Neural cell (in vitro differentiated cells): ENCODE results near the gene DPP7. TPM values are rescaled to one million over a fixed set of nuclear protein-coding genes. Genes with fewer than 3 reads are reported as not detected.
A peak's percentile ranks its signal among the peaks of the same experiment; 100 is the strongest.

Experiments used
- H2AFZ ChIP-seq: fragments of 200-600, 300-800 bp; sonication (generic), shearing (Covaris generic); 2 replicates; pipeline ENCODE4 v1.6.0; 2014; ENCODE audit warnings: low read depth, mild to moderate bottlenecking, antibody characterized with exemption, low read length, moderate library complexity
- H3F3A ChIP-seq: fragments of 200-600 bp; shearing (Covaris generic); 2 replicates; pipeline ENCODE4 v1.6.1; 2016; ENCODE audit warnings: mild to moderate bottlenecking, moderate library complexity, mixed read lengths, antibody characterized with exemption, low read length; ENCODE audit not compliant: insufficient read depth, poor library complexity, severe bottlenecking
- H3K27ac ChIP-seq: fragments of 200-600, 300-800 bp; sonication (generic), shearing (Covaris generic); 2 replicates; pipeline ENCODE4 v1.5.1; 2014; ENCODE audit warnings: mild to moderate bottlenecking, low read length, moderate library complexity
- H3K27me3 ChIP-seq: fragments of 300-800, 200-600 bp; sonication (generic), shearing (Covaris generic); 2 replicates; pipeline ENCODE4 v1.6.0; 2014; ENCODE audit warnings: mild to moderate bottlenecking, low read depth, low read length, moderate library complexity; ENCODE audit not compliant: insufficient read depth
- H3K36me3 ChIP-seq: fragments of 300-800, 200-600 bp; sonication (generic), shearing (Covaris generic); 2 replicates; pipeline ENCODE4 v1.5.1; 2014; ENCODE audit warnings: mild to moderate bottlenecking, antibody characterized with exemption, low read length, moderate library complexity; ENCODE audit not compliant: insufficient read depth
- H3K4me2 ChIP-seq: fragments of 300-800, 200-600 bp; sonication (generic), shearing (Covaris generic); 2 replicates; pipeline ENCODE4 v1.6.0; 2014; ENCODE audit warnings: mild to moderate bottlenecking, low read length
- H3K4me3 ChIP-seq: fragments of 300-800, 200-600 bp; sonication (generic), shearing (Covaris generic); 2 replicates; pipeline ENCODE4 v1.5.1; 2014; ENCODE audit warnings: mild to moderate bottlenecking, low read length, moderate library complexity
- H3K79me2 ChIP-seq: fragments of 200-600 bp; shearing (Covaris generic); replicated peaks from 2 replicates; pipeline ENCODE4 v1.6.0; 2014; ENCODE audit warnings: mild to moderate bottlenecking, low read length, moderate library complexity; ENCODE audit not compliant: insufficient read depth
- H3K9ac ChIP-seq: fragments of 300-800, 200-600 bp; sonication (generic), shearing (Covaris generic); 2 replicates; pipeline ENCODE4 v1.6.1; 2016; ENCODE audit warnings: mild to moderate bottlenecking, low read length, mixed read lengths
- H3K9me2 ChIP-seq: fragments of 200-600 bp; shearing (Covaris generic); 2 replicates; pipeline ENCODE4 v1.6.1; 2016; ENCODE audit warnings: mild to moderate bottlenecking, low read length, mixed read lengths; ENCODE audit not compliant: insufficient read depth
- H3K9me3 ChIP-seq: fragments of 200-600, 300-800 bp; sonication (generic), shearing (Covaris generic); 2 replicates; pipeline ENCODE4 v1.6.1; 2016; ENCODE audit warnings: mild to moderate bottlenecking, mixed run types, low read length, moderate library complexity, mixed read lengths
- H4K20me1 ChIP-seq: fragments of 200-600 bp; shearing (Covaris generic); 2 replicates; pipeline ENCODE4 v1.6.1; 2016; ENCODE audit warnings: mild to moderate bottlenecking, mixed run types; ENCODE audit not compliant: insufficient read depth
- EP300 ChIP-seq: fragments of 450-650 bp; conservative IDR thresholded peaks from 2 replicates; pipeline ENCODE4 v1.6.1; 2014; ENCODE audit warnings: antibody characterized with exemption, mild to moderate bottlenecking, moderate library complexity; ENCODE audit not compliant: poor library complexity, severe bottlenecking
- EZH2 ChIP-seq: fragments of 200-600, 300-800 bp; shearing (Covaris generic), sonication (generic); IDR thresholded peaks from 2 replicates; pipeline ENCODE4 v1.6.1; 2014; ENCODE audit warnings: antibody characterized with exemption, low read length, borderline replicate concordance, mild to moderate bottlenecking; ENCODE audit not compliant: insufficient read depth, poor library complexity, severe bottlenecking
- MXI1 ChIP-seq: fragments of 450-650 bp; conservative IDR thresholded peaks from 2 replicates; pipeline ENCODE4 v1.6.1; 2014; ENCODE audit warnings: antibody characterized with exemption, mild to moderate bottlenecking; ENCODE audit not compliant: poor library complexity, severe bottlenecking
- POLR2AphosphoS5 ChIP-seq: IDR thresholded peaks from 2 replicates; pipeline ENCODE4 v1.6.1; 2012
- SMC3 ChIP-seq: fragments of 450-650 bp; conservative IDR thresholded peaks from 2 replicates; pipeline ENCODE4 v1.6.1; 2014; ENCODE audit warnings: antibody characterized with exemption, mild to moderate bottlenecking, moderate library complexity; ENCODE audit not compliant: poor library complexity
- TAF1 ChIP-seq: IDR thresholded peaks from 2 replicates; pipeline ENCODE4 v1.6.1; 2012; ENCODE audit warnings: low read depth
- polyA plus RNA-seq: library from polyadenylated mRNA; depleted of rRNA; stranded (reverse); fragments of >200 nt; gene quantifications from 2 replicates; pipeline ENCODE4 v1.2.3, GENCODE V29; 2014
- TF ChIP-seq, protein P1 (sequence below): fragments of 450-650 bp; IDR thresholded peaks from 2 replicates; pipeline ENCODE4 v1.5.1; 2014; ENCODE audit warnings: antibody characterized with exemption, mild to moderate bottlenecking, moderate library complexity; ENCODE audit not compliant: poor library complexity, severe bottlenecking
- TF ChIP-seq, protein P2 (sequence below): IDR thresholded peaks from 2 replicates; pipeline ENCODE4 v1.6.1; 2012; ENCODE audit warnings: borderline replicate concordance

Gene DPP7
- polyA plus RNA-seq, 1 donor from 2014 or later: 23.3 TPM

GRCh38 chr9:137130176-137130755, 15.7 kb upstream of the DPP7 start:
- Histone ChIP-seq H3F3A (no peaks in the 10 kb centered on the region), H3K9me3 (no peaks in the 10 kb centered on the region), H2AFZ (peak overlapping the region; percentile 56), H3K9ac (peak overlapping the region; percentile 87), H3K4me2 (peak overlapping the region; percentile 48), H3K4me3 (peak overlapping the region; percentile 95), H4K20me1 (no peaks in the 10 kb centered on the region), H3K27me3 (peaks cover 6% of the 10 kb centered on the region), H3K9me2 (no peaks in the 10 kb centered on the region), H3K79me2 (peaks cover 19% of the 10 kb centered on the region), H3K27ac (peak overlapping the region; percentile 85), H3K36me3 (no peaks in the 10 kb centered on the region)
- no peak for TF ChIP-seq SMC3
- TF ChIP-seq, protein P1, sequence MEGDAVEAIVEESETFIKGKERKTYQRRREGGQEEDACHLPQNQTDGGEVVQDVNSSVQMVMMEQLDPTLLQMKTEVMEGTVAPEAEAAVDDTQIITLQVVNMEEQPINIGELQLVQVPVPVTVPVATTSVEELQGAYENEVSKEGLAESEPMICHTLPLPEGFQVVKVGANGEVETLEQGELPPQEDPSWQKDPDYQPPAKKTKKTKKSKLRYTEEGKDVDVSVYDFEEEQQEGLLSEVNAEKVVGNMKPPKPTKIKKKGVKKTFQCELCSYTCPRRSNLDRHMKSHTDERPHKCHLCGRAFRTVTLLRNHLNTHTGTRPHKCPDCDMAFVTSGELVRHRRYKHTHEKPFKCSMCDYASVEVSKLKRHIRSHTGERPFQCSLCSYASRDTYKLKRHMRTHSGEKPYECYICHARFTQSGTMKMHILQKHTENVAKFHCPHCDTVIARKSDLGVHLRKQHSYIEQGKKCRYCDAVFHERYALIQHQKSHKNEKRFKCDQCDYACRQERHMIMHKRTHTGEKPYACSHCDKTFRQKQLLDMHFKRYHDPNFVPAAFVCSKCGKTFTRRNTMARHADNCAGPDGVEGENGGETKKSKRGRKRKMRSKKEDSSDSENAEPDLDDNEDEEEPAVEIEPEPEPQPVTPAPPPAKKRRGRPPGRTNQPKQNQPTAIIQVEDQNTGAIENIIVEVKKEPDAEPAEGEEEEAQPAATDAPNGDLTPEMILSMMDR: no peak
- TF ChIP-seq TAF1: no peak

DNA sequence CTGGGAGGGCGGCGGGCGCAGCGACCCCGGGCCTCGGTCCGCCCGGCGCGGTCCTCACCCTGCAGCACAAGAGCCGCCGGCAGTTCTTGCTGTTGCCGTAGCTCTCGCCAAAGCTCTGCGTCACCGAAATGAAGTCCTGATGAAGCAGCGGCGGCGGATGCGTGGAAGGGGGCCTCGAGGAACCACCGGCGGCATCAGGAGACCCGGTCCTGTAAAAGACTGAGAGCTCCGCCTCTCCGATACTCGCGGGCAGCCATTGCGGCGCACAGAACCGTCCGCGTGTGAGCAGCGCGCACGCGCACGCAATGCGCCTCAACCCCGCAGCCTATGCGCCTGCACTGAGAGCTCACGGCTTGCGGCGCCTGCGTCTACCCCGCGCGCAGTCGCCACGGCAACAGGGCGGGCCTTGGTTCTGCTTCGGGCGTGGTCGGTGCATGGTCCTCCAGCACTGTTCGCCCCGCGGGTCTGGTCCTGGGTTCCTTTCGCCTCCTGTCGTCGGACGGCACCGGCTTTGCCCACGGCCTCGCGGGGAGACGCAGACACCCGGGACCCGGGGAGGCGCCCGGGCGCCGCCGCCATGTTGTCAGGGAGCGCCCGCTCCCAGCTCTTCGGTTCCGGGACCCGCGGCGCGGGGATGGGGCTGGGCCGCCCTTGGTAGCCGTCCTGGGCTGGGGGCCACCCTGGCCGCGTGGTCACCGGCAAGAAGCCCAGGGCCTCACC, 15.1 kb upstream of the DPP7 start:
- Histone ChIP-seq H2AFZ (peak overlapping the region; percentile 60), H3K9me3 (no peaks in the 10 kb centered on the region), H3K79me2 (peaks cover 19% of the 10 kb centered on the region), H3K36me3 (no peaks in the 10 kb centered on the region), H3K9ac (peak overlapping the region; percentile 87), H3K27ac (peak overlapping the region; percentile 85), H3K27me3 (peaks cover 4% of the 10 kb centered on the region), H3K4me3 (peak overlapping the region; percentile 95), H4K20me1 (no peaks in the 10 kb centered on the region), H3K4me2 (no peak overlapping the region), H3F3A (no peaks in the 10 kb centered on the region), H3K9me2 (no peaks in the 10 kb centered on the region)
- peak; percentile 93 for TF ChIP-seq POLR2AphosphoS5
- TF ChIP-seq, protein P2, sequence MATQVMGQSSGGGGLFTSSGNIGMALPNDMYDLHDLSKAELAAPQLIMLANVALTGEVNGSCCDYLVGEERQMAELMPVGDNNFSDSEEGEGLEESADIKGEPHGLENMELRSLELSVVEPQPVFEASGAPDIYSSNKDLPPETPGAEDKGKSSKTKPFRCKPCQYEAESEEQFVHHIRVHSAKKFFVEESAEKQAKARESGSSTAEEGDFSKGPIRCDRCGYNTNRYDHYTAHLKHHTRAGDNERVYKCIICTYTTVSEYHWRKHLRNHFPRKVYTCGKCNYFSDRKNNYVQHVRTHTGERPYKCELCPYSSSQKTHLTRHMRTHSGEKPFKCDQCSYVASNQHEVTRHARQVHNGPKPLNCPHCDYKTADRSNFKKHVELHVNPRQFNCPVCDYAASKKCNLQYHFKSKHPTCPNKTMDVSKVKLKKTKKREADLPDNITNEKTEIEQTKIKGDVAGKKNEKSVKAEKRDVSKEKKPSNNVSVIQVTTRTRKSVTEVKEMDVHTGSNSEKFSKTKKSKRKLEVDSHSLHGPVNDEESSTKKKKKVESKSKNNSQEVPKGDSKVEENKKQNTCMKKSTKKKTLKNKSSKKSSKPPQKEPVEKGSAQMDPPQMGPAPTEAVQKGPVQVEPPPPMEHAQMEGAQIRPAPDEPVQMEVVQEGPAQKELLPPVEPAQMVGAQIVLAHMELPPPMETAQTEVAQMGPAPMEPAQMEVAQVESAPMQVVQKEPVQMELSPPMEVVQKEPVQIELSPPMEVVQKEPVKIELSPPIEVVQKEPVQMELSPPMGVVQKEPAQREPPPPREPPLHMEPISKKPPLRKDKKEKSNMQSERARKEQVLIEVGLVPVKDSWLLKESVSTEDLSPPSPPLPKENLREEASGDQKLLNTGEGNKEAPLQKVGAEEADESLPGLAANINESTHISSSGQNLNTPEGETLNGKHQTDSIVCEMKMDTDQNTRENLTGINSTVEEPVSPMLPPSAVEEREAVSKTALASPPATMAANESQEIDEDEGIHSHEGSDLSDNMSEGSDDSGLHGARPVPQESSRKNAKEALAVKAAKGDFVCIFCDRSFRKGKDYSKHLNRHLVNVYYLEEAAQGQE: peak; percentile 75
- TF ChIP-seq MXI1: peak; percentile 95
- no peak for TF ChIP-seq TAF1
- TF ChIP-seq EP300: peak; percentile 27
- TF ChIP-seq, protein P1: peak; percentile 33
- no peak for TF ChIP-seq EZH2
